HepG2 (cell line): ENCODE data around the gene CYP2S1. TPM values are rescaled to one million over a fixed set of nuclear protein-coding genes. Genes with fewer than 3 reads are reported as not detected.

Experiments used
- GMEB1 ChIP-seq: sonication (generic); formaldehyde crosslinking; IDR thresholded peaks from 2 replicates; pipeline ENCODE4 v1.5.1; 2020; ENCODE audit warnings: missing genetic modification reagents, mild to moderate bottlenecking, borderline replicate concordance
- ZHX2 ChIP-seq, 2 experiments: sonication (generic) in 1 of 2; formaldehyde crosslinking in 1 of 2; IDR thresholded peaks; 2 replicates each; pipeline versions ENCODE4 v1.6.1 to v1.9.0; 2014 to 2022; ENCODE audit warnings: antibody characterized with exemption in 1 of 2, borderline replicate concordance in 1 of 2, inconsistent platforms in 1 of 2, low read depth in 1 of 2, missing genetic modification reagents in 1 of 2
- ZNF597 ChIP-seq: sonication (generic); formaldehyde crosslinking; IDR thresholded peaks from 2 replicates; pipeline ENCODE4 v1.5.0; 2020; ENCODE audit warnings: missing genetic modification reagents
- polyA plus RNA-seq, 8 experiments: library from polyadenylated mRNA; depleted of rRNA in 3 of 8; stranded (reverse) in 7 of 8; unstranded in 1 of 8; fragments of >200 nt; fragmentation: Illumina TruSeq in 4 of 8; extraction: Trizol in 4 of 8; gene quantifications; 2 replicates each; pipeline versions ENCODE4 v1.2.1 to v1.2.3, GENCODE V29; 2011 to 2016; ENCODE audit warnings: low read depth in 4 of 8, missing spikeins in 1 of 8, mixed read lengths in 1 of 8; ENCODE audit not compliant: insufficient read depth in 1 of 8
- total RNA-seq, 5 experiments: library from RNA; depleted of rRNA; stranded (reverse); fragments of >200 nt; fragmentation: Illumina TruSeq; extraction: Trizol; gene quantifications; 2 replicates each; pipeline ENCODE4 v1.2.3, GENCODE V29; 2016; ENCODE audit warnings: low read depth in 1 of 5

Gene CYP2S1
- total and polyA plus RNA-seq, 2 of the 13 experiments (the other 11 are each of a cell fraction or from before 2014, with no cell fraction given), result 0.09 to 2.1 TPM

- TF ChIP-seq ZNF597 (CRISPR knock-in tag) (no peak), ZHX2 (IDR thresholded peaks at IDR 0.05; ENCODE audit: low read depth) (no peak), ZHX2 (CRISPR knock-in tag; IDR thresholded peaks at IDR 0.05; ENCODE audit: borderline replicate concordance) (no peak), GMEB1 (no peak)
Measured at GRCh38 chr19:41206456-41206855, 13.4 kb downstream of the CYP2S1 start (continued).
